ENCODE results near the gene SLC35D3.
"Not testable (repeated sequence)": the region's sequence is repeated elsewhere in the genome, so short reads cannot be mapped to it uniquely, and the experiment has no call there.

Gene SLC35D3, protein sequence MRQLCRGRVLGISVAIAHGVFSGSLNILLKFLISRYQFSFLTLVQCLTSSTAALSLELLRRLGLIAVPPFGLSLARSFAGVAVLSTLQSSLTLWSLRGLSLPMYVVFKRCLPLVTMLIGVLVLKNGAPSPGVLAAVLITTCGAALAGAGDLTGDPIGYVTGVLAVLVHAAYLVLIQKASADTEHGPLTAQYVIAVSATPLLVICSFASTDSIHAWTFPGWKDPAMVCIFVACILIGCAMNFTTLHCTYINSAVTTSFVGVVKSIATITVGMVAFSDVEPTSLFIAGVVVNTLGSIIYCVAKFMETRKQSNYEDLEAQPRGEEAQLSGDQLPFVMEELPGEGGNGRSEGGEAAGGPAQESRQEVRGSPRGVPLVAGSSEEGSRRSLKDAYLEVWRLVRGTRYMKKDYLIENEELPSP

DNA sequence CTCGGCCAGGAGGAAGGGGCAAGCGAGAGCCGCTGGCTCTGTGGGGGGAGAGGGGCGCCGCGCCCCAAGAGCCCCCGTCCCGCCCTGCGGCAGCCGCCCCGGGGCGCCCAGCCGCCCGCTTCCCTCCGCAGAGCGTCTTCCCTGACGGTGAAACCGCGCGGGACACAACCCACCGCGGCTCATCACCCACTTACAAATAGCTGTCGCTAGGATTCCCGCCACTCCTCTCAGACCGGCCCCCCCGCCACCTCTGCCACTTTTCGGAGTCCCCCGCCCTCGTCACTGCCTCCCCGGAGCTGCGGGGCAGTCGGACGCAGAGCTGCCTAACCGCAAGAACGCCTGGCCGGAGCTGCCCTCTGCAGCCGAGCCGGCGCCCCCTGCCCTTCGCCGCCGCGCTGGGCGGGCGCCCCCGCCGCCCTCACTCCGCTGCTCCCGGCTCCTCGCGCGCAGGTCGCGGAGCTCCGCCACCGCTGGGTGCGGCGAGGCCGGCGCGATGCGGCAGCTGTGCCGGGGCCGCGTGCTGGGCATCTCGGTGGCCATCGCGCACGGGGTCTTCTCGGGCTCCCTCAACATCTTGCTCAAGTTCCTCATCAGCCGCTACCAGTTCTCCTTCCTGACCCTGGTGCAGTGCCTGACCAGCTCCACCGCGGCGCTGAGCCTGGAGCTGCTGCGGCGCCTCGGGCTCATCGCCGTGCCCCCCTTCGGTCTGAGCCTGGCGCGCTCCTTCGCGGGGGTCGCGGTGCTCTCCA is at the start of gene SLC35D3:
Gene SLC35D3 (plus strand): TSS at position 366 of the 749 bp plus-strand sequence. CDS start 128 bp downstream, at position 494.
- DNase-seq (ENCODE audit: low spot score) = no peak

DNA sequence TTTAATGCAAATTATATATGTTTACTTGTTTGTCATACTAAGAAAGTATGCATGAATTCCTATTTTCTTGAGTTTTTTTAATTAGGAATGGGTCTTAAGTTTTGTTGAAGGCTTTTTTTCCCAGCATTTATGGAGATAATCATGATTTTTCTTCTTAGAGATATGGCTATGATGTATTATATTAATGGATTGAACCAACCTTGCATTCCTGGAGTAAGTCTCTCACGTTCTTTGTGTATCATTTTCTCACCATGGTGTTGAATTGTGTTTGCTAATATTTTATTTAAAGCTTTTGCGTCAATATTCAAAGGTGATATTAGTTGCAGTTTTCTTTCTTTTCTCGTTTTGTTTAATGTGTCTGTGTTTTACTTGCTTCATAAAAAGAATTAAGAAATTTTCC is 48.4 kb upstream of the SLC35D3 start:
- no peak for DNase-seq (ENCODE audit: low spot score)

DNA sequence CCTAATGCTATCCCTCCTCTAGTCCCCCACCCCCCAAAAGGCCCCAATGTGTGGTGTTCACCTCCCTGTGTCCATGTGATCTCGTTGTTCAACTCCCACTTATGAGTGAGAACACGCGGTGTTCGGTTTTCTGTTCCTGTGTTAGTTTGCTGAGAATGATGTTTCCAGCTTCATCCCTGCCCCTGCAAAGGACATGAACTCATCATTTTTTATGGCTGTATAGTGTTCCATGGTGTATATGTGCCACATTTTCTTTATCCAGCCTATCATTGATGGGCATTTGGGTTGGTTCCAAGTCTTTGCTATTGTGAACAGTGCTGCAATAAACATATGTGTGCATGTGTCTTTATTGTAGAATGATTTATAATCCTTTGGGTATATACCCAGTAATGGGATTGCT is 45.6 kb upstream of the SLC35D3 start:
- not testable (repeated sequence) for DNase-seq (ENCODE audit: low spot score)

DNA sequence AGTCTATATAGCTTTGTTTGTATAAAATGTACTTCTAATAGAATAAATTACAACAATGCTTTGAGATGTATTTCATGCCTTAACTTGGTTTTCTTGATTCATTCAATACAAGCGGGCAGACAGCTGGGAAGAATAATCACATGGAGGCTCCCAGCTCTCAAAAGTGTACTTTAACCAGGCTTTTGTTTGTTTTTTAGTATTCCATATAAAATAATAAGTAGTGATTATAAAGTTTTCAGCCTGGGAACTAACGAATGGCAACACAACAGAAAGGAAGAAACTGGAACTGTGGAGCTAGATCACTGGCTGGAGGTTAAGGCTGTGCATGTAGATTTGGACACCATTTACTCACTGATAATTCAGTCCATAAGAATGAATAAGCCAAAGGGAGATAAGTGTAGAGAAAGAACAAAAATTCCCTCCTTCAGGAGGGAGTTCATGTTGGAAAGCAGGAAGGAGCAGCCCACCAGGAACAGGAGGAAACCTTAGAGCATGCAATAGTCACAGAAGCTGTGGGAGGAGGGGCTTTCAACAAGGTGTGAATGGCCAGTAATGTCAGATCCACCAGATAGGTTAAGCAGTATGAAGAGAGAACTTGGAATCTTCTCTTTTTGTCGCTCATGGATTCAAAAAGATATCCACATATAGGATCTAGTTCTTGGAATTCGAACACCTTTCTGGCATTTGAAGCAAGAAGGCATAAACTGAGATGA is 41.2 kb upstream of the SLC35D3 start:
- no peak for DNase-seq (ENCODE audit: low spot score)

DNA sequence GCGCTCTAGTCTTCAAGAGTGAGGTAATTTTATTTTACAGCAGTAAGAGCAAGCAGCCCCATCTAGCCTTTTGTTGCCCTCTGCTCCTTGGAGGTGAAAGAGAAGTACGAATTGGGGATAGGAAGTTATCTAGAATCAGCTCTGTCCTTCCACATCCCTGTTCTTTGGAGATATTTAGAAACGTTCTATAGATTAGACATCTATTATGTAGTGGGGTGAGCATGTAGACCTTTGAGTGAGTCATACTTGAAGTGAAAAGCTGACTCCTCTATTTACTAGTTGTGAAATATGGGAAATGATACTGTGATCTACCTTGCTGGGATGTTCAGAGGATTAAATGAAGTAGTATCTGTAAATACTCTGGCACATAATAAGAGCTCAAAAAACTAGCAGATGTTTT is 36.0 kb upstream of the SLC35D3 start:
- DNase-seq (ENCODE audit: low spot score) = no peak

DNA sequence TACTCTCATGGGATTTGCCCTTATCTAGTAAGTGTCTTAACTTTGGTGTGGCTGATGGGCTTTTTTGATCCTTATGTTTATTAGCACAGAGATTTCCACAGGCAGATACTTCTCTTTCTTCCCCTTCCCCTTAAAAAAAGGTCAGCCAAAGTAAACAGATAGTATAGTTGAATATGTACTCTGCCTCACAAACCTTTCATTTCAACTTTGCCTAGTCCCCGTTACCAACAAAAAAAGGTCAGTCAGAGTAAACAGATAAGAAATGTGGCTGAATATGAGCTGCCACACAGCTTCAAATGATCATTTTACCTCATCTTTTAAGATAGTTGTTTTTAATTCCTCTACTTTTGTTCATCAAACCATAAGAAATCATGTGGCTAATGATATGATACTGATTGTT is 34.1 kb upstream of the SLC35D3 start:
- no peak for DNase-seq (ENCODE audit: low spot score)

DNA sequence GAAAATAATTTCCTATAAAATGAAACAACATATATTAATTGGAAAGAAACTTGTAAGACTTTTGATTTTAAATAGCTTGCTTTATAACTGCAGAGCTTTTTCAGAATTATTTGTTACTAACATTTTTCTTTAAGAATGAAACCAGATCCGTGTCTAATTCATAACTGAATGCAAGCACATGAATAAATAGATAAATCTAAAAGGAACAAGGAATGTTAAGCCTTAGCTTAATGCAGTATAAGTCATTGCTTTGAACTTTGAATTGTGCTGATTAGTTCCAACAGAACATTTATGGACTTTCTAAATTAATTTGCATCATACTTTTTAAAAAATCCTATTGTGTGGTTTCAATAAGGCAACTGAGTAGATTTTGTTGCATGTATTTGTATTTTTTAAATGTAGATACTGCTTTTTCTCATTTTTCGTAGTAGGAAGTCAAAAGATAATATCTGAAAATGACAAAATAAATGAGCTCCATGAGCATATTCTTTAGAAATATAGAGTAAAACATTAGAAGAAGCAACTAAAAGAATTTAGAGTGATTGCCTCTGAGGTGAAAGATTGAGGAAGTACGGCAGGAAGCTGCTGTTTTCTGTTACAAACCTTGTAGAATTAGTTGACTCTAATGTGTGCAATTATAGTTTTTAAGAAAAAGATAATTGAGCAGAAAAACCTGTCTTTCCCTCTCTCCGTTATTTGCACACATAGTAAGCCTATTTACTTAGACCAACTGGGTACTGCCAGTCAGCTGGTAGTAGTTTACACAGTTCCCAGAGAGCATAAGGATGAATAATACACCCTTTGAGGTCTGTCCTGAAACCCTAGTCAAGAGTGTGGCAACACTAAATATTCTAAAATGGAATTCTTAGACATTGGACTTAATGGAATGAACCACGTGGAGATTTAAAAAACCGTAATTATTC is 32.6 kb upstream of the SLC35D3 start:
- no peak for DNase-seq (ENCODE audit: low spot score)

DNA sequence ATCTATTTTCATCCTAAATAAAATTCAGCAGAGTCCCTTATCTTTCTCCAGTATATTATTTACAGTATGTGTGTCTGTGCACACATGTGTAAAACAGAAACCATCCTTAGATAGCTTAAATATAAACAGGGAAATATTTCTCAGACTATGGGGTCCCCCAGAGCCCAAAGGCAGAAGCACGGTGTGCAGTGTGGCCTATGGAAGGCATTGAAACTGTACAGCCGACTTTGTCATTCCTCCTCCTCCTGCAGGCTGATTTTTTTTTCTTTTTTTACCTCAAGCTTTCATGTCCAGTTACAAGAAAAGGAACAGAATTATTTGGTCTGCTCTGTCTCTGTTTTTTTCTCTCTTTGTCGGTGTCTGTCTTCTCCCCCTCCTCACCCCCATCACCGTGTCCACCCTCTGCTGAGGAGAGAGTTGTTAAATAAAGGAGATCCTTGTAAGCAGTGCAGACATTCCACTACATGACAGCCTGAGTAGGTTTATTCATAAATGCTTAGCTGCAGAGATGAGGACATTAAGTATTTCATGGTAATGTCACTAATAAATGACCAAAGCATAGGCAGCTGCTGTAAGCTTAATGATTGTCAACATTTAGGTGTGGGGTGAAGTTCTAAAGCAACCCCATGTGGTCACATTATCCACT is 31.8 kb upstream of the SLC35D3 start:
- no peak for DNase-seq (ENCODE audit: low spot score)

DNA sequence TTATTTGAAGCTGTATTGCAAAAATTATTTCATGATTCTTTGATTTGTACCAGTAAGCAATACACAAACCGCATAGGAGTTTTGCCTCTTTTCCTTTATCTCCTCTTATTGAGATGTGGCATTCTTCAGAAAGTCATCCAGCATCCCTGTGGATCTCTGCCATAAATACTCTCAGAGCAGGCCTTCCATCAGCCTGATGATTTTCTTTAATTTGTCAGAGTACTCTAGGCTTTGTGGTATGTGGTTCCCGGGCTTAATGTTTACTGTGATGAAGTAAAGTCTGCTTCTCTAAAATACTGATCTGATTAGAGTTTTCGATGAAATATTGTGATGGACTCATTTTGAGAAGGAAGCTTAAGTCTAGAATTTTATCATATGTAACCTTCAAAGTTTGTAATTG is 31.1 kb upstream of the SLC35D3 start:
- DNase-seq (ENCODE audit: low spot score) = no peak

DNA sequence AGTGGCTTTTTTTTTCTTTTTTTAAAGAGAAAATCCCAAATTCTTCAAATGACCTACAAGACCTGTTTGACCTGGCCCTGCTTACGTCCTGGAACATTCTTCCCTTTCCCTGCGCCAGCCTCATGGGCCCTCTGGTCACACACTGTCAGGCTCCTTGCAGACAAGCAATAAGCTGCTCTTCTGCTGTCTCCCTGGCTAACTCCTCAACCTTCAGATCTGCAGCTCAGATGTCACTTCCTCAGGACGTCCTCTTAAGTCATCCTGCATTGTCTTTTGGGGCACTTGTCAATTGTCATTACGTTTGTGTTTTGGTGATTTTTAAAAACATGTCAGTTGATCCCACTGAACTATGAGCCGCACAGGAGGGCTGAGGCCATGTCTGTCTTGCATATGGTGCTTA is 28.9 kb upstream of the SLC35D3 start:
- no peak for DNase-seq (ENCODE audit: low spot score)

DNA sequence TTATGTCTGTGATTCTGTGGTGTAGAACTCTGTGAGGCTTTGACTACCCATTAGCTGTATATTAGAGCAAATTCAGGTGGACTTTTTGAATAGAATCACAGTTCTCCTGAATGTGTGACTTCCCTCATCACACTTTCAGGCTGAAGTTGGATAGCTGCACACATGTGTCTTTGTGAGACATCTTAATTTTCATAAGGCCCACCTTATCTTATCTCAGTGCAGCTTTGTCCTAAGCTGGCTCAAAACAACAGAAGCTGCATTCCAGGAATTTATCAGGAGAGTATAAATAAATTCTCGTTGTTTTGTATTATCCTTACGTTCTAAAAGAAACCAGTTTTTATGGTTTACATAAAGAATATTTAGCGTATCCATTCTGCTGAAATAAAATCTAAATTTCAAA is 26.2 kb upstream of the SLC35D3 start:
- no peak for DNase-seq (ENCODE audit: low spot score)

DNA sequence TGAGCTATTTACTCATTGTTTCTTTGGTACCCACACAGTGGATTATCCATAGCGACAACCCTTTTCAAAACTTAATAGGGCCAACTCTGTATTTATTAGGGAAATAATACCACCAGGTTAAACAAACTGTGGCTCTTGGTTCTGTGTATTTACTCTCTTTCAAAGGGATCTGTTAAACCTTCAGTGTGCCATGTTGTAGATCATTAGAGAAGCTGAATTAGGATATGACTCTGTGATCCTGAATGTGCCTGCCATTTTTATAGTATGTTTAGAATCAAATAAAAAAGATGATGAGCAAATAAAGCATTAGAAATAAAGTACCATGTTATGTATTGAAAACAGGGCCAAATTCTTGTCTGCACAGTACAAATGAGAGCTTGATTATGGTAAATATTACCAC is 25.0 kb upstream of the SLC35D3 start:
- no peak for DNase-seq (ENCODE audit: low spot score)

DNA sequence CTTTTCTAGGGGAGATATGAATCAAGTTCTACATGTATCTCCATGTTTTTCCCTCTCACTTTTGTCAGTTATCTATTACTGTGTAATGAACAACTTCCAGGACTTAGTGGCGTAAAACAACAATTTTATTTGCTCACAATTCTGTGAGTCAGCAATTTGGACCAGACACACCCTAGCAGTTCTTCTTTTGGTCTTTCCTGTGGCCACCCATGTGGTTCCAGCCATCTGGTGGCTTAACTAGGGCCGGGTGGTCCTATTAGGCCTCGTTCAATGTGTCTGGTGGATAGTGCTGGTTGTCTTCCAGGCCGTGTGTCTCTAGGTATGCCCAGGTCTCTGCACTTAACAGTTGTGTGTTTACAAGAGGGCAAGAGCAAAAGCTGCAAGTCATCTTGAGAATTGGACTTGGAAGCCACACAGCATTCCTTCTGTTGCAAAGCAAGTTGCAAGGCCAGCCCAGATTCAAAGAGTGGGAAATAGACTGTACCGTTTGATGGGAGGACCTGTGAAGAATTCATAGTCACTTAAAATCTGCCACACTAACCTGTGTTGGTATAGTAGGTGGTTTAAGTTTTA is 20.8 kb upstream of the SLC35D3 start:
- DNase-seq (ENCODE audit: low spot score) = no peak

DNA sequence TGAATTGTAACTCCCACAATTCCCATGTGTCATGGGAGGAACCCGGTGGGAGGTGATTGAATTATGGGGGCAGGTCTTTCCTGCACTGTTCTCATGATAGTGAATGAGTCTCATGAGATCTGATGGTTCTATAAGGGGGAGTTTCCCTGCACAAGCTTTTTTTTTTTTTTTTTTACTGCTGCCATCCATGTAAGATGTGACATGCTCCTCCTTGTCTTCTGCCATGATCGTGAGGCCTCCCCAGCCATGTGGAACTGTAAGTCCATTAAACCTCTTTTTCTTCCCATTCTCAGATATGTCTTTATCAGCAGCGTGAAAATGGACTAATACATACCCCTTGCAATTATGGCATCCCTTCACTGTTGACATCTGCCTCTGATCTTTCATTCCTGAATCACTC is 17.6 kb upstream of the SLC35D3 start:
- not testable (repeated sequence) for DNase-seq (ENCODE audit: low spot score)

DNA sequence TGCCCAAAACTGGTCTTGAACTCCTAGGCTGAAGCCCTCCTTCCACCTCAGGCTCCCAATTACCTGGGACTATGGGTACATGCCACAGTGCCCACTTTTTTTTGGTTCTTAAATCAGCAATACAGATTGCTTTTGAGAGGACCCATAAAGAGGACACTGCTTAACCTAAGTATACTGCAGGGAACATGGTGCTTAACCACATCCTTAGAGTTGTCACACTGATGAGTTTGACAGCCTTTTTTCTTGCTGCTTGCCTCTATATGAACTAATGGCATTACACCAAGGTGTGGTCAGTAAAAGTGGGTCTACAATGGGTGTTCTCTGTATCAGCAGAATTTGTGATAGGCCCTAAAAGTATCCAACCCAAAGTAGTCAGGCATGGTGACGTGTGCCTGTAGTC is 7.2 kb upstream of the SLC35D3 start:
- no peak for DNase-seq (ENCODE audit: low spot score)

DNA sequence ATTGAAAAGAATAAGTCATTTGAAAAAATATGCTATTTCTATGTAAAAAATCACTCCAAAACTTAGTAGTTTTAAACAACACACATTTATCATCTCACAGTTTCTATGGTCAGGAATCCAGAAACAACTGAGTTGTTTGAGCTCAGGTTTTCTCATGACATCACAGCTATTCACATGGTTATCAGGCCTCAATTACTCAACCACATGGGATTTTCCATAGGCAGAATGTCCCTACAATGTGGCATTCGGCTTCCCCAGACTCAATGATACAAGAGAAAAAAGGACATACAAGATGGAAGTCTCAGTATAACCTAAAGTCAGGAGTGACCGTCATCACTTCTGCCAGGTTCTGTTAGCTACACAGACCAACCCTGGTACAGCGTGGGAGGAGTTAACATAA is 3.4 kb upstream of the SLC35D3 start:
- no peak for DNase-seq (ENCODE audit: low spot score)

DNA sequence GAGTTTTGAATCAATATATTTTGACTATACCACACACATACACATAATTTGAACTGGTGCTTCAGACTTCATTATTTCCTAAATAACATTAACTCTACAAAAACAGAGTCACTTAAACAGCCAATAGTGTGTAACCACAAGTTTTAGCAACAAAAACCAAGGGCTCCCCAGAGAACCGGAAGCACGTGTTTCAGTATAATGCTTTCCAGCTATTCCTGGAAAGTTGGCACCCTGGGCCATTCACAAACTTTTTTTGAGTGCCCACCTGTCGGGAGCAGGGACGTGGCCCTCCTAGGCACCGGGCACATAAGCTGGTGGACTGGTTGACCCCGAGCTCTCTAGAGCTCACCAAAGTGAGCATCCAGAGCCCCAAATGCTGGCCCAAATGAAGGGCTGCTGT is 1.9 kb upstream of the SLC35D3 start:
- no peak for DNase-seq (ENCODE audit: low spot score)

DNA sequence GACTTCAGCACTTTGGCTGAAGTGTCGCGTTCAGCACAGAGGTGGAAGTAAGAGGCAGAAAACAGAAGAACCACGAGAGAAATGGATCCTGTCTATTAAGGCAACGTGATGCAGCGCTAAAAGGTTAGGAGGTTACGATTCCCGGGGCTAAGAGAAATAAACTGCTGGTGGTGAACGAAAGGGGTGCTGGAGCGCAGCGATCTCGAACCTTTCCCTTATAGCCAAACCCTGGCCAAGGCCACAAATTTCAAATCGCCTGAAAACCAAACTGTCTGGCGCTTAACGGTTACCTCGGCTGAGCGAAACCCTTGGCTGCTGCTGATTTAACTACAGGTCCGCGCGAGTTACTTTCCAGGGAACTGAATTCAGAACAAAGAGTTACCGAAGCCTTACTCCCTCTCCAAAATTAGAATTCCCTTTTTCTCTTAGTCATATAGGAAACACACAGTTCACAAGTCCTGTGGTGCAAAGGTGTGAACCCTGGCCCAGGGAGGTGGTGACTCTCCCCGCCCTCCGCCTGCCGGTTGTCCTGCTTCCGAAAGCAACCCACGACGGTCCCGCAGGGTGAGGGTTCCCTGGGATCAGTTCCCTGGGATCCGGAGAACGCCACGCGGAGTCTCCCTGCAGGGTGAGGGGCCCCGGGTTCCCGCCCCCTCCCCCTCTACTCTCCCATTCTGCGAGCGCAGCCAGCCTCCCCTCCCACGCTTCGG is 1.3 kb upstream of the SLC35D3 start:
- no peak for DNase-seq (ENCODE audit: low spot score)

DNA sequence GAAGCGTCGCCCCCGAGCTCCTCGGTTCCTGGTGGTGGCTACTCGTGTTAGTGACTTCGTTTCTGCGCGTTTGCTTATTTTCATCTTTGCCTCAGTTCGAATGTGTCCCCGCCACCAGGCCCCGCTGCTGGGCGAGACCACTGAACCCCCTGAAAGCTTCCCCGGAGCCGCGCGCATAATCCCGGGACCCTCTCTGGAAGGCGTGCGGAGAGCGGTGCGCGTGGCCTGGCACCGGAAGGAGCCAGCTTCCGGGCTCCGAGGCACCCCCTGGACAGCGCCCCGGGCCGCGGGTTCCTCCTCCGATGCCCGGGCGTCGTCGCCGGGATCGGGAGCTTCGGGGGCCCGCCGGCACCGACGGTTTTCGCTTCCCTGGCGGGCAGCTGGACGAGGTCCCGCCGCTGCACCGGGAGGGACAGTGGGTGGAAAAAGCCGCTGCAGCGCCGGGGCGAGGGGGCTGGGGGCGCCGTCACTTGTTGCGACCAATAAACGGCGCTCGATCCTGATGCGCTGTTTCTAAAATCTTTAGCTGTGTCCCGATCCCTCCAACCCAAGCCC is 643 bp upstream of the SLC35D3 start:
- DNase-seq (ENCODE audit: low spot score) = no peak

DNA sequence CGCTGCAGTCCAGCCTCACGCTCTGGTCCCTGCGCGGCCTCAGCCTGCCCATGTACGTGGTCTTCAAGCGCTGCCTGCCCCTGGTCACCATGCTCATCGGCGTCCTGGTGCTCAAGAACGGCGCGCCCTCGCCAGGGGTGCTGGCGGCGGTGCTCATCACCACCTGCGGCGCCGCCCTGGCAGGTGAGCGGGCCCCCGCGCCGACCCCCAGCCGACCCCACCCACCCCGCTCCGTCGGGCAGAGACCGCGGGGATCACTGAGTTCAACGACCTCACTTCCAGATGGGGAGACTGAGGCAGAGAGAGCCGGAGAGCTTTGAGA is 545 bp downstream of the SLC35D3 start:
- DNase-seq (ENCODE audit: low spot score) = no peak

Data from Ammon's horn (tissue), 1 donor.